Upper lobe of left lung (tissue), 4 donors: Measurements from ENCODE around the gene POC1B.

Source experiments
- CTCF ChIP-seq, 6 experiments: fragments of 450-650 bp in 4 of 6; fragments of 200-600 bp in 2 of 6; sonication (generic) in 2 of 6; IDR thresholded peaks; one replicate each; pipeline ENCODE4 v1.5.1; 2016 to 2019; ENCODE audit warnings: antibody characterized with exemption in 6 of 6
- POLR2AphosphoS5 ChIP-seq, 2 donors: sonication (generic); formaldehyde crosslinking; IDR thresholded peaks; one replicate each; pipeline ENCODE4 v1.5.1; 2017; ENCODE audit warnings: antibody characterized with exemption in 2 of 2

GRCh38 chr12:89479982-89480381 is 45.9 kb downstream of the POC1B start:
- no peak for TF ChIP-seq POLR2AphosphoS5 (IDR thresholded peaks at IDR 0.05)
- no peak for TF ChIP-seq CTCF (IDR thresholded peaks at IDR 0.05)
